Measurements from ENCODE around the gene COMMD1.
"Not testable (repeated sequence)": the region's sequence is repeated elsewhere in the genome, so short reads cannot be mapped to it uniquely, and the experiment has no call there.

COMMD1 gene

DNA sequence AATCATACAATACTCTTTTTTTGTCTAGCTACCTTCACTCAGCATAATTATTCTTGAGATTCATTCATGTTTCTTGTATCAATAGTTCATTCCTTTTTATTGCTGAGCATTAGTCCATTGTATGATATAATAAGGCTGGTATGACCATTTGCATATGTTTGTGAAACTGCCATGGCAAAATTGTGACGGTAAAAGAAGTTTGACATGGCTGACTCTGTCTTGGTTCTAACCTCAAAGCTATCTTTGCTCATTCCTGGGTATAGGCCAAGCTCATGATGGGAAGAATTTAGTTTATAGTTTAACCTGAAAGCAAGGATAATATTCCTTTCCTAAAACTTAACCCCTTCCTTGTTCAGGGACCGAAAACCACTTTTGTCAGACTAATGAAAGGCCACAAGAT is 46.4 kb downstream of the COMMD1 start:
- no peak overlapping the region for H3K9ac ChIP-seq (ENCODE audit: low read length)
- no peaks in the 10 kb centered on the region for H3K4me1 ChIP-seq (ENCODE audit: control insufficient read depth, insufficient read depth, low read length)
- H3K4me3 ChIP-seq (ENCODE audit: low read length) = no peak overlapping the region
- H3K9me3 ChIP-seq (ENCODE audit: control insufficient read depth, low read length) = no peaks in the 10 kb centered on the region
- H3K27me3 ChIP-seq (ENCODE audit: control insufficient read depth, insufficient read depth, low read length) = no peaks in the 10 kb centered on the region
- H3K36me3 ChIP-seq (ENCODE audit: control insufficient read depth, insufficient read depth, low read length) = no peaks in the 10 kb centered on the region

DNA sequence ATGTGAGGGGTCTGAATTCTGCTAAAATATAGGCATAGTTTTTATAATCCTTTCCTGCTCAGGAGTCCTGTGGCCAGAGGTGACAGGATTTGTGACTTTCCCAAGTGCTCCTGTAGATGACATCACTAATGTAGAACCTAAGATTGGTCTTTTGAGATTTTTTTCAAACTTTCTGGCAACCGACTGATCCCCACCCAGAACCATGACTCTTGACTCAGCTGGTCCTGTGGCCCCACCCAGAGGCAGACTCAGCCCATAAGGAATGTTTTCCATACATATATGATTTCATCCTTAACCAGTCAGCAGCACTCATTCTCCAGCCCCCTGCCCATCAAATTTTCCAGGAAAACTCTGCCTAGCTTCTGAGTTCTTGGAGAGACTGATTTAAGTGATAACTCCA is 46.8 kb downstream of the COMMD1 start:
- Histone ChIP-seq H3K9me3 (ENCODE audit: control insufficient read depth, low read length) (no peaks in the 10 kb centered on the region), H3K9ac (ENCODE audit: low read length) (no peak overlapping the region), H3K36me3 (ENCODE audit: control insufficient read depth, insufficient read depth, low read length) (no peaks in the 10 kb centered on the region), H3K4me1 (ENCODE audit: control insufficient read depth, insufficient read depth, low read length) (no peaks in the 10 kb centered on the region), H3K4me3 (ENCODE audit: low read length) (no peak overlapping the region), H3K27me3 (ENCODE audit: control insufficient read depth, insufficient read depth, low read length) (no peaks in the 10 kb centered on the region)

DNA sequence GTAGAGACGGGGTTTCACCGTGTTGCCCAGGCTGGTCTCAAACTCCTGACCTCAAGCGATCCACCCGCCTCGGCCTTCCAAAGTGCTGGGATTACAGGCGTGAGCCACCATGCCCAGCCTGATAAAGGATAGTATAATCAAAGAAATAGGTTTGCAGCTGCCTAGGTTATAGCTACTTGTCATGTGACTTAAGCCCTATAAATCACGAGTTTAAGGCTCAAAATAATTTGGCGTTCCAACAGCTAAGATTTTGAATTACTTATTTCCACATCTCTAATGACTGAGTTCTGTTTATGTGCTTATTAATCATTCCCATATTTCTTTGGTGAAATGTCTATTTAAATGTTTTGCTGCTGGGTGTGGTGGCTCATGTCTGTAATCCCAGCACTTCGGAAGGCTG is 49.4 kb downstream of the COMMD1 start:
- not testable (repeated sequence) for H3K9me3 ChIP-seq (ENCODE audit: control insufficient read depth, low read length); H3K4me3 ChIP-seq (ENCODE audit: low read length); H3K9ac ChIP-seq (ENCODE audit: low read length); H3K27me3 ChIP-seq (ENCODE audit: control insufficient read depth, insufficient read depth, low read length); H3K4me1 ChIP-seq (ENCODE audit: control insufficient read depth, insufficient read depth, low read length); H3K36me3 ChIP-seq (ENCODE audit: control insufficient read depth, insufficient read depth, low read length)

DNA sequence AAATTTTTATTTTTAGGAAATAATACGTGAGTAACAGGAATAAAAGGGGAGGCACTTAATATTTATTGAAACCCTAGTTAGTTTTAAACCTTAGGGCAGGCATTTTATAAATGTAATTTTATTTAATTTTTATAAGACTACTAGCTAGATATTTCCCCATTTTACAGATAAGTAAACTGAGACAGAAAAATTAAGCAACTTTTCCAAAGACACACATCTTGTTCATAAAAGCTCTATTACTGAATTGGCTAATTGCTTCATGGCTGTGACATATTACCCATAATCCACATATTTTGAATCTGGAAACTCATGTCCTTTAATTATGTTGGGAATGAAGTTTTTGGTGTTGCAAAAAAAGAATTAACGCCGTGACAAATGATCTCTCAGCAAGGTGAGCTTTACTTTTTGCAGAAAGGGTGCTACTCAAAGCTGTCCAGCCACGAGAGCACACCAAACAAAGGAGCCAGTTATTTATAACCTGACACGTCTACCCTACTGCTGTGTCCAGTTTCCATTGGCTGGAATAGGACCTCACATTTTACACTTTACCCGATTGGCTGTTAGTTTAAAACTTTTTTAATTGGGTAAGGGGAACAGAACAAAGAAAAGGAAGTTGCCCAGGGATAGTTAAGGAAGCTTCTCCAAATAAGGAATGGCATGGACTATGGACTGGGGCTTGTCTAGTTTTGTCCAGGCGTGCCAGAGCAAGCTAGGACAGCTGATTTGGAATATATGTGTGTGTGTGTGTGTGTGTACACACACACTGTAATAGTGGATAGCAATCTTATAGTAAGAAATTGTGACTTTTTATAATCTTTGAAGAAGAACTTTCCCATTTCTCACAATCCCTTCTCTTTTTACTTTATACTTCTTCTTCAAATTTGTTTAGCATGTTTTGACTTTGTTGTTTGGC is 54.2 kb downstream of the COMMD1 start:
- Histone ChIP-seq H3K9me3 (ENCODE audit: control insufficient read depth, low read length) (no peaks in the 10 kb centered on the region), H3K4me1 (ENCODE audit: control insufficient read depth, insufficient read depth, low read length) (peaks cover 8% of the 10 kb centered on the region), H3K36me3 (ENCODE audit: control insufficient read depth, insufficient read depth, low read length) (no peaks in the 10 kb centered on the region), H3K4me3 (ENCODE audit: low read length) (no peak overlapping the region), H3K27me3 (ENCODE audit: control insufficient read depth, insufficient read depth, low read length) (no peaks in the 10 kb centered on the region), H3K9ac (ENCODE audit: low read length) (no peak overlapping the region)

DNA sequence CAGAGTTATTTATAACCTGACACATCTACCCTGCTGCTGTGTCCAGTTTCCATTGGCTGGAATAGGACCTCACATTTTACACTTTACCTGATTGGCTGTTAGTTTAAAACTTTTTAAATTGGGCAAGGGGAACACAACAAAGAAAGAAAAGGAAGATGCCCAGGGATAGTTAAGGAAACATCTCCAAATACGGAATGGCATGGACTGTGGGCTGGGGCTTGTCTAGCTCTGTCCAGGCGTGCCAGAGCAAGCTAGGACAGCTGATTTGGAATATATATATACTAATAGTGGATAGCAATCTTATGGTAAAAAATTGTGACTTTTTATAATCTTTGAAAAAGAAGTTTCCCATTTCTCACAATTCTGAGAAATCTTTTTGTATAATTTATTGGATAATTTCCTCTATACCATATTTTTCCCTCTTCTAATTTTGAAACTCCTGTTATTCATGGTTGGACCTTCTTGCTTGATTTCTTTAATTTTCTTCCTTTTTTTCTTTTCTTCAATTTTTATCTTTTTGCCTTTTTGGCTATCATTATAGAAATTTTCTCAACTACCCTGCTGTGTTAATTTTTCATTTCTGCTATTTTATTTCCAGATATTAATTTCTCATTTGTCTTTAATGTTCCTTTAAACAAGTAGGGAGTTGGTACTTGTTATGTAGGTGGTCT is 55.9 kb downstream of the COMMD1 start:
- H3K4me3 ChIP-seq (ENCODE audit: low read length) = no peak overlapping the region
- no peaks in the 10 kb centered on the region for H3K36me3 ChIP-seq (ENCODE audit: control insufficient read depth, insufficient read depth, low read length)
- no peak overlapping the region for H3K9ac ChIP-seq (ENCODE audit: low read length)
- no peaks in the 10 kb centered on the region for H3K27me3 ChIP-seq (ENCODE audit: control insufficient read depth, insufficient read depth, low read length)
- no peaks in the 10 kb centered on the region for H3K9me3 ChIP-seq (ENCODE audit: control insufficient read depth, low read length)
- peaks cover 8% of the 10 kb centered on the region for H3K4me1 ChIP-seq (ENCODE audit: control insufficient read depth, insufficient read depth, low read length)

DNA sequence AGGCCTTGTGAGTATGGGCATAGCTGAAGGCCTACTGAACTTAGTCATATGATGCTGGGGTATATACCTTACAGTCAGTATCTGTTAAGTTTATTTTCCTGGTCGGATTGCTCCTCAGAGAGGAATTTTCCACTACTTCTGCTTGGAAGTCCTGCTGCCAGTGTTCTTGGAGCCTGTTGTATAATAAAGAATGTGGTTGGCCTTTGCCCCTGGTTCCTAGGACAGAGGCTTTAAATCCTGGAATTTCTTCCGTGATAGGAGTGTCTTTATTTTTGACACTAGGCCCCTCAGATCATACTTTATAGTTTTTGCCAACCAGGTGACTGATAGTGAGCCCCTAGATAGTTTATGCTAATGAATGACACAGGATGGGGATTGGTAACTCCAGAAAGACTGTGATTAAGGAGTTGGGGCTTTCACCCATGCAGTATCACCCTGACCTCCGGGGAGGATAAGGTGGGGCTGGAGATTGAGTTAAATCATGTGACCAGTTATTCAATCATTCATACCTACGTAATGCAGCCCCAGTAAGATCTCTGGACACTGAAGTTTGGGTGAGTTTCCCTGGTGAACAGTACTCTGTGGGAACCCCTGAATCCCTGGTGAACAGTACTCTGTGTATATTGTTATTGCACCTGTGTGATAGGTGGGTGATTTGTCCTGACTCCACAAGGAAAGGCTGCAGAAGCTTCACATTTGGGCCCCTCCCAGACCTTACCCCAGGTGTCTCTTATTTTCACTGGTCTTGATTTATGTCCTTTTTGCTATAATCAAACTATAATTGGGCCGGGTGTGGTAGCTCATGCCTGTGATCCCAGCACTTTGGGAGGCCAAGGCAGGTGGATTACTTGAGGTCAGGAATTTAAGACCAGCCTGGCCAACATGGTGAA is 56.9 kb downstream of the COMMD1 start:
- Histone ChIP-seq H3K9me3 (ENCODE audit: control insufficient read depth, low read length) (no peaks in the 10 kb centered on the region), H3K9ac (ENCODE audit: low read length) (no peak overlapping the region), H3K4me3 (ENCODE audit: low read length) (no peak overlapping the region), H3K36me3 (ENCODE audit: control insufficient read depth, insufficient read depth, low read length) (no peaks in the 10 kb centered on the region), H3K4me1 (ENCODE audit: control insufficient read depth, insufficient read depth, low read length) (peaks cover 8% of the 10 kb centered on the region), H3K27me3 (ENCODE audit: control insufficient read depth, insufficient read depth, low read length) (no peaks in the 10 kb centered on the region)

DNA sequence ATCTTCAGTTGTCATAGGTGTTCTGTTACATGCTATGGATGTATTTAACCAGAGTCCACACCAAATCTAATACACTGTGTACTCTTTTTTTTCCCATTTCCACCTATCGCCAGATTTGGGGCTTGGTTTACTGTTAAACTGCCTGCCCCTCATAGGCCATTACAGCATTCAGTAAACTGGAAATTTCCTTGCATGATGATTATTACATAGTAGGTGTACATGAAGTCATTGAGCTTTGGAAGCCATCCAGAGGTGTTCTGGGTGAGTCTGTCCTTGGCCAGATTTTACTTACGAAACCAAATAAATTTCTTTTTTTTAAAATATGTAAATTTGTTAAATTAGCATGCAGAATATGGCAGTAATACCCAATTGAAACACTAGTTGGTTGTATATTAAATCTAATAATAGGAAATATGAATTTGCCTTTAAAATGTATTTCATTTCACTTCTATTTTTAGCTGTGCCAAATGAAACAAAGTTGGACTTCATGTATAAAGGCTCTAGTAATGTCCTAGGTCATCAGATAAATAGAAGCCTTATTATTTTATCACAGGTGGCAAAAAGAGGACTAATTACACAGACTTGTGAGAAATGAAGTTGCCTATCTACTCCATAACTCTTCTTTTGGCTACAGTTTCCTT is 60.7 kb downstream of the COMMD1 start:
- Histone ChIP-seq H3K9me3 (ENCODE audit: control insufficient read depth, low read length) (no peaks in the 10 kb centered on the region), H3K4me1 (ENCODE audit: control insufficient read depth, insufficient read depth, low read length) (peaks cover 3% of the 10 kb centered on the region), H3K36me3 (ENCODE audit: control insufficient read depth, insufficient read depth, low read length) (no peaks in the 10 kb centered on the region), H3K4me3 (ENCODE audit: low read length) (no peak overlapping the region), H3K27me3 (ENCODE audit: control insufficient read depth, insufficient read depth, low read length) (no peaks in the 10 kb centered on the region), H3K9ac (ENCODE audit: low read length) (no peak overlapping the region)

DNA sequence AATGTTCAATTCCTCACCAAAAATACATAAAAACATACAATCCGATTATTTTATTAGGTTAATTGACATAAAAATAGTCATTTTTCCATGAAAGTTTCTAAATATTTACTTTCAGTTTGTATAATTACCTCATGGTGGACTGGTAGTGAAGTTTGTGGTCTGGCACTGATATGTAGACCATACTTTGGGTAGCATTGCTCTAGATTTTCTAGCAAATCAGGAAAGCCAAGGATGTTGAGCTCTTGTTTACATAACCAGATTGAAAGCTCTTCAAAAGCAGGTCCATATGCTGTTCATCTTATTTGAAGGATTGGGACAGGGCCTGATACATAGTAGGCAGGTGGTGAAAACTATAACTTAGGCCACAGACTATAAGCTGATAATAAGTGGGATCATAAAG is 61.8 kb downstream of the COMMD1 start:
- Histone ChIP-seq H3K4me3 (ENCODE audit: low read length) (no peak overlapping the region), H3K27me3 (ENCODE audit: control insufficient read depth, insufficient read depth, low read length) (no peaks in the 10 kb centered on the region), H3K9me3 (ENCODE audit: control insufficient read depth, low read length) (no peaks in the 10 kb centered on the region), H3K9ac (ENCODE audit: low read length) (no peak overlapping the region), H3K36me3 (ENCODE audit: control insufficient read depth, insufficient read depth, low read length) (no peaks in the 10 kb centered on the region), H3K4me1 (ENCODE audit: control insufficient read depth, insufficient read depth, low read length) (peaks cover under 1% of the 10 kb centered on the region)

DNA sequence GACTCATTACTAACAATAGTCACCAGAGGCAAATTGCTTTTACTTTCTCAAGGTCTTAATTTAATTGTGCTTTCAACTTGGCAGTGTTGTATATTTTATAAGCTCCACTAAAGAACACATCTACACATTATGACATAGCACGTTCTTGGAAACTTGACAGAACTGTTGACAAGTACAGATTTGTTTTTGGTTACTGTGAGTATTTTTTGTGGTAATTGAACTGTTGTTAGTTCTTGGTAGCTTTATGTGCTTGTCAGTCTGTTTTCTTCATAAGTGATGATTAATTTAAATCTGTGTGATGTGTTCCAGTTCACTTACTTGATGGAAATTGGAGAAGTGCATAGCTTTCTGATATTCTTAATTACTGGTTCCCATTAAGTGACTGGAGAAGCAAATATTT is 63.9 kb downstream of the COMMD1 start:
- H3K9ac ChIP-seq (ENCODE audit: low read length) = no peak overlapping the region
- no peaks in the 10 kb centered on the region for H3K9me3 ChIP-seq (ENCODE audit: control insufficient read depth, low read length)
- no peak overlapping the region for H3K4me3 ChIP-seq (ENCODE audit: low read length)
- H3K27me3 ChIP-seq (ENCODE audit: control insufficient read depth, insufficient read depth, low read length) = no peaks in the 10 kb centered on the region
- no peaks in the 10 kb centered on the region for H3K36me3 ChIP-seq (ENCODE audit: control insufficient read depth, insufficient read depth, low read length)
- H3K4me1 ChIP-seq (ENCODE audit: control insufficient read depth, insufficient read depth, low read length) = no peaks in the 10 kb centered on the region

DNA sequence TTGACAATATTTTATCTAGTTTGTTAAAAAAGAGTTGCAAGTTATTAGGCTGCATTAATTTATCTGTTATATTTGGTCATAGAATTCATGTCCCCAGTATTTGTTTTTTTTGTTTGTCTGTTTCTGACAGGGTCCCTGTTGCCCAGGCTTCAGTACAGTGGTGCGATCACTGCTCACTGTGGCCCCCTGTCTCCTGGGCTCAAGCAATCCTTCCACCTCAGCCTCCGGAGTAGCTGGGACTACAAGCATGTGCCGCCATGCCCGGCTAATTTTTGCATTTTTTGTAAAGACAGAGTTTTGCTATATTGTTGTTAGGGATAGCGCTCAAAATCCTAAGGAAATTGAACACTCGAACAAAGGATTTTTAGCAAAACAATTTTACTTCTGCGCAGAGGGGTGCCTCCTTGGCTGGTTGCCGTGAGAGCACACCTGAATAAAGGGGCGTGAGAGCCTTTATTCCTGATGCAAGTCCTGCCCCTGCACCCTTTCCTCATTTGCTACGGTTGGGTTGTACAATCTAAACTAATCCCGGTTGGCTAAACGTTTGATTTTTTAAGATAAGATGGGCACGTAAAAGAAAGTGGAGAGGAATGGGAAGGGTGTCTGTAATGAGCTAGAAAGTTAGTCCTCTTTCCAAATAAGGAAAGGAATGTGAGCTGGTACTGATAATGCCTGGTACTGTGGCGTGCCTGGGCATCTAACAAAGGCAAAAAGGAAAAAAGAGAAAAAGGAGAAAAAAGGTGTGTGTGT is 65.5 kb downstream of the COMMD1 start:
- no peaks in the 10 kb centered on the region for H3K36me3 ChIP-seq (ENCODE audit: control insufficient read depth, insufficient read depth, low read length)
- H3K9me3 ChIP-seq (ENCODE audit: control insufficient read depth, low read length) = no peaks in the 10 kb centered on the region
- H3K4me1 ChIP-seq (ENCODE audit: control insufficient read depth, insufficient read depth, low read length) = no peaks in the 10 kb centered on the region
- H3K4me3 ChIP-seq (ENCODE audit: low read length) = no peak overlapping the region
- H3K9ac ChIP-seq (ENCODE audit: low read length) = no peak overlapping the region
- no peaks in the 10 kb centered on the region for H3K27me3 ChIP-seq (ENCODE audit: control insufficient read depth, insufficient read depth, low read length)

DNA sequence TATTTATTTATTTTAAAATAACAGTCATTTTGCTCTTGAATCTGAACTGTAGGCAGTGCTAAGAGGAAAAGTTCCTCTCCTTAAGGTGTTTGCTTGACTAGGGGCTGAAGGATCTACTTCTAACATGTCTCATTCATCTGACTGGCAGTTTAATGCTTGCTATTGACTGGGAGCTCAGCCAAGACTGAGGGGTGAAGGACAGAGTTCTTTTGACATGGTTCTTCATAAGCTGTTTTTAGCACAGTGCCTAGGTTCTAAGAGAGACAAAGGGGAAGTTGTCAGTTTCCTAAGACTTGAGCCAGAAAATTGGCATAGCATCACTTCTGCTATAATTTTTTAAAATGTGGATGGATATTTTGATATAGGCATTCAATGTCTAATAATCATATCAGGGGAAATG is 73.0 kb downstream of the COMMD1 start:
- H3K36me3 ChIP-seq (ENCODE audit: control insufficient read depth, insufficient read depth, low read length) = no peaks in the 10 kb centered on the region
- H3K9ac ChIP-seq (ENCODE audit: low read length) = no peak overlapping the region
- H3K4me3 ChIP-seq (ENCODE audit: low read length) = no peak overlapping the region
- H3K4me1 ChIP-seq (ENCODE audit: control insufficient read depth, insufficient read depth, low read length) = no peaks in the 10 kb centered on the region
- H3K27me3 ChIP-seq (ENCODE audit: control insufficient read depth, insufficient read depth, low read length) = no peaks in the 10 kb centered on the region
- no peaks in the 10 kb centered on the region for H3K9me3 ChIP-seq (ENCODE audit: control insufficient read depth, low read length)

All from mucosa of stomach (tissue), 1 donor.